ENCODE measurements around the gene BRF1. TPM values are rescaled to one million over a fixed set of nuclear protein-coding genes. Genes with fewer than 3 reads are reported as not detected.

Gene BRF1
- total RNA-seq, 4 donors from 2014 or later: 25.2 to 35.6 (median 30.9) TPM

GRCh38 chr14:105173145-105173544, 127.7 kb downstream of the BRF1 start:
- no peaks in the 10 kb centered on the region for H3K9me3 ChIP-seq
- no peak overlapping the region for H3K27ac ChIP-seq
- 87% methylated on average over 3 of the region's 13 CpGs; no CpG with 5 or more reads in 1 of the 2 donors for WGBS, 2 donors (ENCODE audit: low coverage in 1 of 2)
- peaks cover 0 to 30% (median 6%) of the 10 kb centered on the region in 3 donors for H3K4me1 ChIP-seq
- peaks cover 22% of the 10 kb centered on the region for H3K27me3 ChIP-seq
- no peak for TF ChIP-seq EP300 (IDR thresholded peaks at IDR 0.05)
- TF ChIP-seq CTCF (IDR thresholded peaks at IDR 0.05): no peak
- no peak for TF ChIP-seq POLR2AphosphoS5 (IDR thresholded peaks at IDR 0.05)
- TF ChIP-seq POLR2A (IDR thresholded peaks at IDR 0.05): no peak
- no peaks in the 10 kb centered on the region for H3K36me3 ChIP-seq
- H3K4me3 ChIP-seq: no peak overlapping the region
- ATAC-seq: no peak

- no peak for ATAC-seq
- 46 to 86% methylated on average over 1 to 2 of the region's 7 CpGs for WGBS, 2 donors (ENCODE audit: low coverage in 1 of 2)
- H3K9me3 ChIP-seq: no peaks in the 10 kb centered on the region
- no peak for TF ChIP-seq CTCF (IDR thresholded peaks at IDR 0.05)
- TF ChIP-seq EP300 (IDR thresholded peaks at IDR 0.05): no peak
- TF ChIP-seq POLR2AphosphoS5 (IDR thresholded peaks at IDR 0.05): no peak
- no peak for TF ChIP-seq POLR2A (IDR thresholded peaks at IDR 0.05)
- H3K36me3 ChIP-seq: no peaks in the 10 kb centered on the region
- no peak overlapping the region for H3K27ac ChIP-seq
- peaks cover 0 to 36% (median 10%) of the 10 kb centered on the region in 3 donors for H3K4me1 ChIP-seq
- H3K4me3 ChIP-seq: no peak overlapping the region
- peaks cover 29% of the 10 kb centered on the region for H3K27me3 ChIP-seq
Measured at GRCh38 chr14:105172476-105172875, 128.3 kb downstream of the BRF1 start.

- TF ChIP-seq POLR2A (IDR thresholded peaks at IDR 0.05) (no peak), EP300 (IDR thresholded peaks at IDR 0.05) (no peak), POLR2AphosphoS5 (IDR thresholded peaks at IDR 0.05) (no peak), CTCF (IDR thresholded peaks at IDR 0.05) (no peak)
- no peak for ATAC-seq
- H3K27me3 ChIP-seq: peaks cover 43% of the 10 kb centered on the region
- H3K4me3 ChIP-seq: no peak overlapping the region
- H3K27ac ChIP-seq: no peak overlapping the region
- WGBS, 2 donors (ENCODE audit: low coverage in 1 of 2): 60% methylated on average over 1 of the region's 19 CpGs; no CpG with 5 or more reads in 1 of the 2 donors
- no peaks in the 10 kb centered on the region for H3K9me3 ChIP-seq
- peaks cover 0 to 46% (median 16%) of the 10 kb centered on the region in 3 donors for H3K4me1 ChIP-seq
- H3K36me3 ChIP-seq: no peaks in the 10 kb centered on the region
Measured at GRCh38 chr14:105171004-105171673, 129.7 kb downstream of the BRF1 start.

- ATAC-seq: no peak
- H3K27ac ChIP-seq: peak overlapping the region in 1 of 4 donors; percentile 60
- TF ChIP-seq POLR2AphosphoS5 (IDR thresholded peaks at IDR 0.05) (no peak), POLR2A (IDR thresholded peaks at IDR 0.05) (no peak), CTCF (IDR thresholded peaks at IDR 0.05) (no peak), EP300 (IDR thresholded peaks at IDR 0.05) (no peak)
- no peaks in the 10 kb centered on the region for H3K36me3 ChIP-seq
- H3K4me3 ChIP-seq: no peak overlapping the region
- peaks cover 50% of the 10 kb centered on the region for H3K27me3 ChIP-seq
- WGBS, 2 donors (ENCODE audit: low coverage in 1 of 2): 40 to 90% methylated on average over 3 to 4 of the region's 22 CpGs
- peaks cover 0 to 46% (median 16%) of the 10 kb centered on the region in 3 donors for H3K4me1 ChIP-seq
- H3K9me3 ChIP-seq: no peaks in the 10 kb centered on the region
Measured at GRCh38 chr14:105169776-105170655, 130.8 kb downstream of the BRF1 start.
